Measurements from ENCODE around the gene PARD6B.
"Not testable (repeated sequence)": the region's sequence is repeated elsewhere in the genome, so short reads cannot be mapped to it uniquely, and the experiment has no call there.

DNA sequence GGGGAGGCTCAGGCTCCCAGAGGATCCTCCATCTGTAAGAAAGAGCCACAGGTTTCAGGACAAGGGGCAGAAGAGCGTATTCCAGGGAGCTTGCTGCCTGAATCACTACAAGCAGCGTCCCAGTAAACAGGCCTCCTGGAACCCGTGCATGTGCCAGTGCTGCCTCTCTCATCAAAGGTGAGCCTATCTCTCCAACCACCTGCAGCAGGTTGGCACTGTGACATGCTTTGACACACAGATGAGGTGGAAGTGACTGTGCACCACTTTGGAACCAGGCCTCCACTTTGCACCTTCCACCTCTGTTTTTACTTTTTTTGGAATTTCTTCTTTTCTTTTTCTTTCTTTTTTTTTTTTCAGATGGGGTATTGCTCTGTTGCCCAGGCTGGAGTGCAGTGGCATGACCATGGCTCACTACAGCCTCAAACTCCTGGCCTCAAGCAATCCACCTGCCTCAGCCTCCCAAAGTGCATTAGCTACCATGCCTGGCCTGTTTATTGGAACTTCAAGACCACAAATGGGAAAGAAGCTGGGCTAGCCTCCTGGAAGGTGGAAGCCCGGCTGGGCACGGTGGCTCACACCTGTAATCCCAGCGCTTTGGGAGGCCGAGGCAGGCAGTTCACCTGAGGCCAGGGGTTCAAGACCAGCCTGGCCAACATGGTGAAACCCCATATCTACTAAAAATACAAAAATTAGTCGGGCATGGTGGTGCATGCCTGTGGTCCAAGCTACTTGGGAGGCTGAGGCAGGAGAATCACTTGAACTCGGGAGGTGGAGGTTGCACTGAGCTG lies 27.5 kb upstream of the PARD6B start:
- TF ChIP-seq, protein P1, sequence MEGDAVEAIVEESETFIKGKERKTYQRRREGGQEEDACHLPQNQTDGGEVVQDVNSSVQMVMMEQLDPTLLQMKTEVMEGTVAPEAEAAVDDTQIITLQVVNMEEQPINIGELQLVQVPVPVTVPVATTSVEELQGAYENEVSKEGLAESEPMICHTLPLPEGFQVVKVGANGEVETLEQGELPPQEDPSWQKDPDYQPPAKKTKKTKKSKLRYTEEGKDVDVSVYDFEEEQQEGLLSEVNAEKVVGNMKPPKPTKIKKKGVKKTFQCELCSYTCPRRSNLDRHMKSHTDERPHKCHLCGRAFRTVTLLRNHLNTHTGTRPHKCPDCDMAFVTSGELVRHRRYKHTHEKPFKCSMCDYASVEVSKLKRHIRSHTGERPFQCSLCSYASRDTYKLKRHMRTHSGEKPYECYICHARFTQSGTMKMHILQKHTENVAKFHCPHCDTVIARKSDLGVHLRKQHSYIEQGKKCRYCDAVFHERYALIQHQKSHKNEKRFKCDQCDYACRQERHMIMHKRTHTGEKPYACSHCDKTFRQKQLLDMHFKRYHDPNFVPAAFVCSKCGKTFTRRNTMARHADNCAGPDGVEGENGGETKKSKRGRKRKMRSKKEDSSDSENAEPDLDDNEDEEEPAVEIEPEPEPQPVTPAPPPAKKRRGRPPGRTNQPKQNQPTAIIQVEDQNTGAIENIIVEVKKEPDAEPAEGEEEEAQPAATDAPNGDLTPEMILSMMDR (IDR thresholded peaks at IDR 0.05): not testable (repeated sequence)
- TF ChIP-seq POLR2A (IDR thresholded peaks at IDR 0.05): not testable (repeated sequence)

Data from heart left ventricle (tissue), 13 donors.